ENCODE results near the gene SPRR2D. TPM values are rescaled to one million over a fixed set of nuclear protein-coding genes. Genes with fewer than 3 reads are reported as not detected.

The SPRR2D gene
- total RNA-seq, 2 experiments from 2014 or later, result not detected

DNA sequence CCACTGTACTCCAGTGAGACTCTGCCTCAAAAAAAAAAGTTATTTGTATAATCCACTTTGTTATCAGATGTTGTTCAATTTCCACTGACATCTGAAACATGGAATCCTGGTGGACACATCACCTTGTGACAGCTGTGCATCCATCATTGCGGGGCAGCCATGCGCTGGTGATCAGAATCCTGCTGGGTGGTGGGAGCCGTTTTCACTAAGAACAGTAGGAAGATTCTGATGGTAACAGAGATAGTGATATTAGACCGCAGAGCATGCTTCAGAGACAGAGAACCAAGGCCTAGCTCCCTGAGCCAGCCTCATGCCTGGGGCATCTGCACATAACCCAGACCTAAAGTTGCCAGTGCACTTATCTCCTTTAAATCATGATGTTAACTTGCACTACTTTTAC, 42.4 kb downstream of the SPRR2D start:
- intact Hi-C loops (cut with micrococcal nuclease), result no loop called here
- DNase-seq, result no peak
- CTCF ChIA-PET, result no interaction called here
- peaks cover 8% of the 10 kb centered on the region for H3K27me3 Mint-ChIP-seq (ENCODE audit: low read depth)
- no peak overlapping the region for H3K4me3 Mint-ChIP-seq
- no peak overlapping the region for H3K27ac Mint-ChIP-seq
- no peaks in the 10 kb centered on the region for H3K36me3 Mint-ChIP-seq (ENCODE audit: low read depth)
- peaks cover 6% of the 10 kb centered on the region for H3K9me3 Mint-ChIP-seq
- no peaks in the 10 kb centered on the region for H3K4me1 Mint-ChIP-seq (ENCODE audit: low read depth)

DNA sequence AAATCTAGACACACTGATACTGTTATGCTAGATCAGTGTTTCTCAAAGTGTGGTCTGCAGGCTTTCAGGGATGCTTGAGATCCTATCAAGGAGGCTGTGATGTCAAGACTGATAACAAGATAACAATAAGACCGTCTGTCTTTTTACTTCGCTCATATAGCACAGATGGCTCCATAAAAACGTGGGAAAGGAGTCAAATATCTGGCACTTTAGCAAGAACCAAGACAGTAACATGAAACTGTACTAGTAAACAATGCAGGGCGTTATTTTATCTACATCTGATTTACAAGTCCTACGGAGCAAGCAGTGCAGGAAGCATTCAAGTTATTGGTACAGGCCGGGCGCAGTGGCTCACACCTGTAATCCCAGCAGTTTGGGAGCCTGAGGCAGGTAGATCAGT, 43.0 kb downstream of the SPRR2D start:
- no peak overlapping the region for H3K4me3 Mint-ChIP-seq
- no peaks in the 10 kb centered on the region for H3K4me1 Mint-ChIP-seq (ENCODE audit: low read depth)
- H3K9me3 Mint-ChIP-seq, result peaks cover 6% of the 10 kb centered on the region
- no peak overlapping the region for H3K27ac Mint-ChIP-seq
- H3K36me3 Mint-ChIP-seq (ENCODE audit: low read depth), result no peaks in the 10 kb centered on the region
- no peak for DNase-seq
- intact Hi-C loops (cut with micrococcal nuclease), result no loop called here
- CTCF ChIA-PET, result no interaction called here
- peaks cover 11% of the 10 kb centered on the region for H3K27me3 Mint-ChIP-seq (ENCODE audit: low read depth)

DNA sequence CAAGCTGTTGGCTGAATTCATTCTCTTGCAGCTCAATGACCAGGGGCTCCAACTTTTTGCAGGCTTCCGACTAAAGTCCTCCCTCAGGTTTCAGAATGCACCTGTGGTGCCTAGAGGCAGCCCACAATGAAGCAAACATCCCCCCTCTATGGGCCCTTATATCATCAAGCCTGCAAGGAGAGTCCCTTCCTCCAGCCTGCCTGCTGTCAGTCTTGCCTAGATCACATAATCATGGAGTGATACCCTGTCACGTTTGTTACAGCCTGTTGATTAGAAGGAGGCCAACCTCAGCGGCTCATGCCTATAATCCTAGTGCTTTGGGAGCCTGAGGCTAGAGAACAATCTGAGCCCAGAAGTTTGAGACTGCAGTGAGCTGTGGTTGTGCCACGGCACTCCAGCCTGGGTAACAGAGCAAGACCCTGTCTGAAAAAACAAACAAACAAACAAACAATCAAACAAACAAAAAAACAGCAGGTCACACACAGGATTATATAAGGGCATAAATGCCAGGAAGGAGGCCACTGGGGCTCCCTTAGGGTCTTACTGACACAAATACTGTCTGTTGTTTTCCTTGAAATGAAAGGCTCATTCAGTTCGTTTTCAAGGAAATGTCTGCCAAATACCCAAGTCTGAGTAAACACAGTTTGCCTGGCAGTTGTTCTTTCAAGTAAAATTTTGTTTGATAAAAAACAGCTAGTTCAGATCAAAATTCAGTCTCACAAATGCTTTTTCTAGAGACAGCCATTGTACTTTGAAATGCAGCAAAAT, 44.1 kb downstream of the SPRR2D start:
- no peak overlapping the region for H3K27ac Mint-ChIP-seq
- no peak overlapping the region for H3K4me3 Mint-ChIP-seq
- intact Hi-C loops (cut with micrococcal nuclease), result no loop called here
- H3K27me3 Mint-ChIP-seq (ENCODE audit: low read depth), result peaks cover 12% of the 10 kb centered on the region
- H3K36me3 Mint-ChIP-seq (ENCODE audit: low read depth), result no peaks in the 10 kb centered on the region
- DNase-seq, result no peak
- H3K4me1 Mint-ChIP-seq (ENCODE audit: low read depth), result no peaks in the 10 kb centered on the region
- CTCF ChIA-PET, result no interaction called here
- H3K9me3 Mint-ChIP-seq, result peaks cover 6% of the 10 kb centered on the region

DNA sequence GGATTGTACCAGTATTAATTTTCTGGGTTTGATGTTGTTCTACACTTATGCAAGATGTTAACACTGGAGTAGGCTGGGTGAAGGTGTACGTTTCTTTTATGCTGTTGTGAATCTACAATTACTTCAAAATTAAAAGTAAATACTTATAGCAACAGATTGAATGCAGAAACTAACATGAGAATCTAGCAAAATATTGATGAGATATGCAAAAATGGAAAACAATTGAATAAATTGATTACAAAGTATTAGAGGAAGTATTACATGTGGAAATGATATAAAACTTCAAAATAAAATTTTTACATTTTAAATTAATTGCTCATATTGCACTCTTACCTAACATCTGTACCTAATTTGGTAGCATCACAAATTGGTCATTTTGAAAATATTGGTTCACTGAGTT, 45.1 kb downstream of the SPRR2D start:
- no peak for DNase-seq
- Mint-ChIP-seq H3K36me3 (ENCODE audit: low read depth) (no peaks in the 10 kb centered on the region), H3K27ac (no peak overlapping the region), H3K4me3 (no peak overlapping the region), H3K27me3 (ENCODE audit: low read depth) (peaks cover 15% of the 10 kb centered on the region), H3K9me3 (peaks cover 6% of the 10 kb centered on the region), H3K4me1 (ENCODE audit: low read depth) (no peaks in the 10 kb centered on the region)
- CTCF ChIA-PET, result no interaction called here
- intact Hi-C loops (cut with micrococcal nuclease), result no loop called here

DNA sequence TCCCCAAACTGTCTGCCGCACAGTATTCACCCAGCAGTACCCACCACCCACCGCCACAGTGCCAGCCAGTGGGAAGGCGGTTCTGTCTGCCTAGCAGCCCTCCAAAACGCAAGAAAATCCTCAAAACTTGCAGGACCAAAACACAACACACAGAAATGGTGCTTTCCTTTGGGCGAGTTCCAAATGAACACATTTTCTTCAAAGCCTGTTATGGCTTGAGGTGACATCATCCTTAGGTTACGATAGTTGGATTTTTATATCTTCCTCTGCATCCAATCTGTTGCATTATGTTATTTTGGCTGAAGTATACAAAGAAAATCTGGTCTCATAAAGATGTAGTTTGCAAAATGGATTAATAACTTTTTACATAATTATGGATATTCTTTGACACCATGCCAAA, 47.7 kb downstream of the SPRR2D start:
- intact Hi-C loops (cut with micrococcal nuclease), result no loop called here
- H3K27ac Mint-ChIP-seq, result no peak overlapping the region
- H3K27me3 Mint-ChIP-seq (ENCODE audit: low read depth), result peaks cover 18% of the 10 kb centered on the region
- no peak overlapping the region for H3K4me3 Mint-ChIP-seq
- no peaks in the 10 kb centered on the region for H3K4me1 Mint-ChIP-seq (ENCODE audit: low read depth)
- peaks cover 6% of the 10 kb centered on the region for H3K9me3 Mint-ChIP-seq
- H3K36me3 Mint-ChIP-seq (ENCODE audit: low read depth), result no peaks in the 10 kb centered on the region
- DNase-seq, result no peak
- CTCF ChIA-PET, result no interaction called here

Other genes starting within 250 kb of the SPRR2D start
- gene LCE1D, start 244.4 kb downstream of the SPRR2D start, total RNA-seq, result not detected
- not detected for gene LCE1C, start 234.5 kb downstream of the SPRR2D start, total RNA-seq
- gene LCE1B, start 229.1 kb downstream of the SPRR2D start, total RNA-seq, result not detected
- gene LCE1A, start 213.6 kb downstream of the SPRR2D start, total RNA-seq, result not detected
- not detected for gene LCE6A, start 198.3 kb downstream of the SPRR2D start, total RNA-seq
- not detected for gene LCE7A, start 181.1 kb downstream of the SPRR2D start, total RNA-seq
- not detected for gene SMCP, start 162.8 kb downstream of the SPRR2D start, total RNA-seq
- gene IVL, start 132.6 kb downstream of the SPRR2D start, total RNA-seq, result not detected
- not detected for gene SPRR5, start 93.9 kb downstream of the SPRR2D start, total RNA-seq
- gene SPRR4, start 70.5 kb downstream of the SPRR2D start, total RNA-seq, result not detected
- not detected for gene SPRR1A, start 57.0 kb downstream of the SPRR2D start, total RNA-seq
- gene SPRR3, start 39.4 kb downstream of the SPRR2D start, total RNA-seq, result not detected
- gene SPRR1B, start 9.9 kb downstream of the SPRR2D start, total RNA-seq, result not detected
- gene SPRR2A, start 16.4 kb upstream of the SPRR2D start, total RNA-seq, result not detected
- not detected for gene SPRR2B, start 30.5 kb upstream of the SPRR2D start, total RNA-seq
- gene SPRR2E, start 53.4 kb upstream of the SPRR2D start, total RNA-seq, result not detected
- not detected for gene SPRR2F, start 72.4 kb upstream of the SPRR2D start, total RNA-seq
- not detected for gene SPRR2G, start 109.8 kb upstream of the SPRR2D start, total RNA-seq
- not detected for gene LELP1, start 162.3 kb upstream of the SPRR2D start, total RNA-seq
- gene PRR9, start 176.5 kb upstream of the SPRR2D start, total RNA-seq, result not detected
- not detected for gene LORICRIN, start 218.6 kb upstream of the SPRR2D start, total RNA-seq